H9 (cell line): Measurements from ENCODE around the gene ATXN10. TPM values are rescaled to one million over a fixed set of nuclear protein-coding genes. Genes with fewer than 3 reads are reported as not detected.

Experiments used
- DNase-seq: peaks from one replicate; pipeline ENCODE4 v3.0.0-alpha.2; 2017
- H2AFZ ChIP-seq: one replicate; pipeline ENCODE4 v1.6.1; 2013; ENCODE audit warnings: mild to moderate bottlenecking, low read length, control low read depth, moderate library complexity
- H2AK5ac ChIP-seq: 2 replicates; pipeline ENCODE4 v1.6.1; 2013; ENCODE audit warnings: low read length, control low read depth, mixed read lengths; ENCODE audit not compliant: insufficient read length
- H2BK120ac ChIP-seq: one replicate; pipeline ENCODE4 v1.6.1; 2013; ENCODE audit warnings: low read depth, mild to moderate bottlenecking, low read length, control low read depth, inconsistent platforms; ENCODE audit not compliant: poor library complexity, severe bottlenecking
- H2BK12ac ChIP-seq: 2 replicates; pipeline ENCODE4 v1.6.1; 2013; ENCODE audit warnings: low read length, control low read depth, mixed read lengths, low read depth; ENCODE audit not compliant: insufficient read length
- H2BK15ac ChIP-seq: 2 replicates; pipeline ENCODE4 v1.6.1; 2013; ENCODE audit warnings: low read depth, low read length, control low read depth
- H2BK20ac ChIP-seq: one replicate; pipeline ENCODE4 v1.6.1; 2013; ENCODE audit warnings: low read depth, mild to moderate bottlenecking, low read length, control low read depth, inconsistent platforms; ENCODE audit not compliant: poor library complexity, severe bottlenecking
- H2BK5ac ChIP-seq: 2 replicates; pipeline ENCODE4 v1.6.1; 2013; ENCODE audit warnings: low read length, control low read depth, mixed read lengths; ENCODE audit not compliant: insufficient read length
- H3K14ac ChIP-seq: 2 replicates; pipeline ENCODE4 v1.6.1; 2013; ENCODE audit warnings: low read length, control low read depth; ENCODE audit not compliant: insufficient read depth
- H3K18ac ChIP-seq: 2 replicates; pipeline ENCODE4 v1.6.1; 2013; ENCODE audit warnings: low read depth, mild to moderate bottlenecking, mixed read lengths, low read length, control low read depth; ENCODE audit not compliant: insufficient read length
- H3K23ac ChIP-seq: 2 replicates; pipeline ENCODE4 v1.6.1; 2013; ENCODE audit warnings: low read length, control low read depth, mixed read lengths, low read depth; ENCODE audit not compliant: insufficient read length
- H3K23me2 ChIP-seq: 2 replicates; pipeline ENCODE4 v1.6.1; 2013; ENCODE audit warnings: low read depth, mild to moderate bottlenecking, mixed read lengths, low read length, control low read depth; ENCODE audit not compliant: insufficient read length, poor library complexity, severe bottlenecking
- H3K27ac ChIP-seq: 2 replicates; pipeline ENCODE4 v1.5.1; 2013; ENCODE audit warnings: low read length, control low read depth, mixed read lengths, low read depth; ENCODE audit not compliant: insufficient read length
- H3K27me3 ChIP-seq: 2 replicates; pipeline ENCODE4 v1.6.1; 2013; ENCODE audit warnings: low read length, control low read depth, inconsistent platforms; ENCODE audit not compliant: insufficient read depth
- H3K4ac ChIP-seq: 2 replicates; pipeline ENCODE4 v1.6.1; 2013; ENCODE audit warnings: low read depth, mild to moderate bottlenecking, control low read depth, inconsistent platforms, low read length, moderate library complexity
- H3K4me1 ChIP-seq: 2 replicates; pipeline ENCODE4 v1.6.1; 2013; ENCODE audit warnings: low read length, control low read depth, inconsistent platforms; ENCODE audit not compliant: insufficient read depth
- H3K4me2 ChIP-seq: 2 replicates; pipeline ENCODE4 v1.6.1; 2013; ENCODE audit warnings: low read length, control low read depth, mixed read lengths; ENCODE audit not compliant: insufficient read length, insufficient read depth
- H3K56ac ChIP-seq: 2 replicates; pipeline ENCODE4 v1.6.1; 2013; ENCODE audit warnings: low read depth, mild to moderate bottlenecking, mixed read lengths, low read length, control low read depth; ENCODE audit not compliant: insufficient read length
- H3K79me1 ChIP-seq: 2 replicates; pipeline ENCODE4 v1.6.1; 2013; ENCODE audit warnings: low read depth, mild to moderate bottlenecking, moderate library complexity, low read length, control low read depth, inconsistent platforms; ENCODE audit not compliant: insufficient read depth, poor library complexity, severe bottlenecking
- H3K79me2 ChIP-seq: 2 replicates; pipeline ENCODE4 v1.6.1; 2013; ENCODE audit warnings: low read length, control low read depth, inconsistent platforms; ENCODE audit not compliant: insufficient read depth
- H3K9ac ChIP-seq: 2 replicates; pipeline ENCODE4 v1.6.1; 2013; ENCODE audit warnings: low read length, control low read depth, mixed read lengths; ENCODE audit not compliant: insufficient read length; ENCODE audit errors: extremely low read depth
- H3K9me3 ChIP-seq: one replicate; pipeline ENCODE4 v1.6.1; 2013; ENCODE audit warnings: low read depth, low read length, inconsistent platforms; ENCODE audit not compliant: control insufficient read depth
- H3T11ph ChIP-seq: one replicate; pipeline ENCODE4 v1.6.1; 2013; ENCODE audit warnings: mild to moderate bottlenecking, low read length, control low read depth, inconsistent platforms
- H4K20me1 ChIP-seq: one replicate; pipeline ENCODE4 v1.6.1; 2013; ENCODE audit not compliant: control insufficient read depth, insufficient read length, insufficient read depth
- H4K5ac ChIP-seq: 2 replicates; pipeline ENCODE4 v1.6.1; 2013; ENCODE audit warnings: low read depth, mild to moderate bottlenecking, mixed read lengths, low read length, control low read depth; ENCODE audit not compliant: insufficient read length
- H4K8ac ChIP-seq: replicated peaks from 2 replicates; pipeline ENCODE4 v1.6.1; 2013; ENCODE audit warnings: low read length, control low read depth, mixed read lengths, low read depth; ENCODE audit not compliant: insufficient read length
- H4K91ac ChIP-seq: 2 replicates; pipeline ENCODE4 v1.6.1; 2013; ENCODE audit warnings: low read depth, mild to moderate bottlenecking, moderate library complexity, mixed read lengths, low read length, control low read depth; ENCODE audit not compliant: insufficient read length
- H3K27ac Mint-ChIP-seq, 3 experiments: 2 replicates in 2 of 3; 3 replicates in 1 of 3; pipeline ENCODE4 v1.8.0; 2020 to 2021; ENCODE audit warnings: mixed read lengths in 3 of 3, mild to moderate bottlenecking in 1 of 3, moderate library complexity in 1 of 3
- H3K27me3 Mint-ChIP-seq: 2 replicates; pipeline ENCODE4 v1.8.0; 2021; ENCODE audit warnings: low read depth, mild to moderate bottlenecking, moderate library complexity, mixed read lengths
- H3K36me3 Mint-ChIP-seq, 3 experiments: 2 replicates in 2 of 3; 3 replicates in 1 of 3; pipeline ENCODE4 v1.8.0; 2020 to 2021; ENCODE audit warnings: low read depth in 3 of 3, mixed read lengths in 3 of 3; ENCODE audit not compliant: insufficient read depth in 1 of 3
- H3K4me1 Mint-ChIP-seq, 2 experiments: 2 replicates each; pipeline ENCODE4 v1.8.0; 2020; ENCODE audit warnings: mixed read lengths in 2 of 2
- H3K4me3 Mint-ChIP-seq, 2 experiments: 2 replicates in 1 of 2; 3 replicates in 1 of 2; pipeline ENCODE4 v1.8.0; 2020 to 2021; ENCODE audit warnings: mild to moderate bottlenecking in 2 of 2, mixed read lengths in 2 of 2, moderate library complexity in 1 of 2
- H3K9me3 Mint-ChIP-seq, 2 experiments: 2 replicates in 1 of 2; 3 replicates in 1 of 2; pipeline ENCODE4 v1.8.0; 2020; ENCODE audit warnings: mild to moderate bottlenecking in 2 of 2, mixed read lengths in 2 of 2, moderate library complexity in 1 of 2
- CTCF ChIP-seq: fragments of 200-600 bp; sonication (generic); conservative IDR thresholded peaks from 3 replicates; pipeline ENCODE4 v1.8.0; 2021; ENCODE audit warnings: antibody characterized with exemption, mild to moderate bottlenecking
- WGBS: extraction: QIAGEN DNeasy Blood & Tissue Kit; methylation state at CpG from one replicate; pipeline ENCODE4 v1.1.7; 2013; ENCODE audit warnings: missing lambda C conversion rate, low lambda C conversion rate, mixed read lengths; ENCODE audit not compliant: insufficient read length; ENCODE audit errors: extremely low coverage; 5-methylcytosine and 5-hydroxymethylcytosine counted together
- total RNA-seq: library from RNA; stranded (reverse); gene quantifications from 2 replicates; pipeline ENCODE4 v1.2.1, GENCODE V29; 2021

Gene ATXN10
- total RNA-seq, 1 experiment from 2014 or later: 210 TPM

GRCh38 chr22:45735273-45735672, 63.6 kb downstream of the ATXN10 start:
- Histone ChIP-seq H3T11ph (no peak overlapping the region), H3K9ac (no peak overlapping the region), H3K4ac (no peak overlapping the region), H3K23ac (no peak overlapping the region), H2BK20ac (no peak overlapping the region), H3K79me2 (no peaks in the 10 kb centered on the region), H3K27ac (no peak overlapping the region), H3K27me3 (no peaks in the 10 kb centered on the region), H4K8ac (no peak overlapping the region), H3K56ac (no peak overlapping the region), H4K91ac (no peak overlapping the region), H3K18ac (no peak overlapping the region), H2BK120ac (no peak overlapping the region), H3K4me1 (no peaks in the 10 kb centered on the region), H3K4me2 (no peak overlapping the region), H2BK15ac (no peak overlapping the region), H3K14ac (no peak overlapping the region), H2AK5ac (no peak overlapping the region), H3K23me2 (no peaks in the 10 kb centered on the region), H2AFZ (no peak overlapping the region), H3K9me3 (no peaks in the 10 kb centered on the region), H4K5ac (no peak overlapping the region), H3K79me1 (no peaks in the 10 kb centered on the region), H2BK5ac (no peak overlapping the region), H2BK12ac (no peak overlapping the region), H4K20me1 (no peaks in the 10 kb centered on the region)
- peaks cover 16 to 37% (median 36%) of the 10 kb centered on the region in 3 experiments; a peak in 6 of 7 replicates for H3K36me3 Mint-ChIP-seq
- no peak for DNase-seq
- no CpG with 5 or more reads among the region's 3 CpGs for WGBS
- no peak for TF ChIP-seq CTCF
- H3K9me3 Mint-ChIP-seq: no peaks in the 10 kb centered on the region
- H3K4me1 Mint-ChIP-seq: peaks cover 5 to 8% of the 10 kb centered on the region in 2 experiments
- H3K27ac Mint-ChIP-seq: no peak overlapping the region
- no peaks in the 10 kb centered on the region for H3K27me3 Mint-ChIP-seq
- H3K4me3 Mint-ChIP-seq: no peak overlapping the region
